Esophagus muscularis mucosa (tissue), 4 donors: ENCODE results near the gene SLC22A16. TPM values are rescaled to one million over a fixed set of nuclear protein-coding genes. Genes with fewer than 3 reads are reported as not detected.

Source experiments
- DNase-seq: peaks from one replicate; pipeline ENCODE4 v3.0.0-alpha.2; 2017; ENCODE audit errors: extremely low spot score
- H3K27ac ChIP-seq, 4 donors: fragments of 200-600 bp; sonication (generic); replicated peaks in 1 of 4; 1 replicate in 3 of 4; 2 replicates in 1 of 4; pipeline ENCODE4 v1.5.1; 2016 to 2019; ENCODE audit warnings: mild to moderate bottlenecking in 1 of 4
- H3K27me3 ChIP-seq, 4 donors: fragments of 200-600 bp; sonication (generic); one replicate each; pipeline versions ENCODE4 v1.5.1 to v1.6.0; 2016 to 2019
- H3K36me3 ChIP-seq, 4 donors: fragments of 200-600 bp; sonication (generic); one replicate each; pipeline ENCODE4 v1.5.1; 2016 to 2019
- H3K4me1 ChIP-seq, 4 donors: fragments of 200-600 bp; sonication (generic); one replicate each; pipeline ENCODE4 v1.5.1; 2016 to 2019
- H3K4me3 ChIP-seq, 4 donors: fragments of 200-600 bp; sonication (generic); 1 replicate in 2 of 4; 2 replicates in 2 of 4; pipeline ENCODE4 v1.5.1; 2016 to 2019; ENCODE audit warnings: mild to moderate bottlenecking in 4 of 4, moderate library complexity in 1 of 4
- H3K9me3 ChIP-seq, 4 donors: fragments of 200-600 bp; sonication (generic); 1 replicate in 3 of 4; 2 replicates in 1 of 4; pipeline ENCODE4 v1.5.1; 2016 to 2019
- CTCF ChIP-seq, 3 experiments: fragments of 200-600 bp in 2 of 3; fragments of 450-650 bp in 1 of 3; sonication (generic) in 2 of 3; IDR thresholded peaks; one replicate each; pipeline ENCODE4 v1.5.1; 2017 to 2019; ENCODE audit warnings: antibody characterized with exemption in 3 of 3, mild to moderate bottlenecking in 2 of 3, moderate library complexity in 1 of 3
- EP300 ChIP-seq: sonication (generic); formaldehyde crosslinking; IDR thresholded peaks from one replicate; pipeline ENCODE4 v1.6.1; 2017; ENCODE audit warnings: antibody characterized with exemption
- POLR2A ChIP-seq: fragments of 450-650 bp; IDR thresholded peaks from one replicate; pipeline ENCODE4 v1.6.1; 2017; ENCODE audit warnings: antibody characterized with exemption, moderate library complexity, mild to moderate bottlenecking, low read depth
- POLR2AphosphoS5 ChIP-seq, 2 donors: sonication (generic); formaldehyde crosslinking; IDR thresholded peaks; one replicate each; pipeline ENCODE4 v1.6.1; 2017; ENCODE audit warnings: antibody characterized with exemption in 2 of 2
- WGBS: methylation state at CpG from one replicate; pipeline ENCODE4 v1.1.5; 2018; 5-methylcytosine and 5-hydroxymethylcytosine counted together
- intact Hi-C: fragments of 100-400 bp; cut with DNase I; formaldehyde crosslinking; loops from one replicate; pipeline ENCODE4 v1.15.1; 2023
- total RNA-seq, 4 donors: library from RNA; depleted of rRNA; stranded (reverse); fragments of >200 nt; gene quantifications; one replicate each; pipeline versions ENCODE4 v1.1.0 to v1.2.1, GENCODE V29; 2016

SLC22A16 gene
- total RNA-seq, 4 donors from 2014 or later = 0.50 TPM; not detected in 3

GRCh38 chr6:110389689-110390382, 86.6 kb downstream of the SLC22A16 start:
- no peak for DNase-seq
- TF ChIP-seq EP300 (no peak), POLR2AphosphoS5 (IDR thresholded peaks at IDR 0.05) (no peak), POLR2A (no peak), CTCF (IDR thresholded peaks at IDR 0.05) (no peak)
- Histone ChIP-seq H3K9me3 (no peaks in the 10 kb centered on the region), H3K36me3 (no peaks in the 10 kb centered on the region), H3K27ac (peak overlapping the region in 3 of 4 donors; percentile 5 to 27 (median 12)), H3K27me3 (no peaks in the 10 kb centered on the region), H3K4me3 (no peak overlapping the region), H3K4me1 (peaks cover 10 to 15% (median 12%) of the 10 kb centered on the region in 4 donors)
- WGBS = 74% methylated on average over 4 of the region's 4 CpGs
- intact Hi-C loops = loop anchor here (1.0 to 10.0 kb wide), 2 partner anchors 212 to 345 kb away; no protein-coding TSS in a partner anchor

GRCh38 chr6:110387986-110388385, 88.4 kb downstream of the SLC22A16 start:
- DNase-seq = no peak
- Histone ChIP-seq H3K4me1 (peaks cover 9 to 12% (median 12%) of the 10 kb centered on the region in 4 donors), H3K4me3 (no peak overlapping the region), H3K27me3 (no peaks in the 10 kb centered on the region), H3K27ac (no peak overlapping the region), H3K36me3 (no peaks in the 10 kb centered on the region), H3K9me3 (no peaks in the 10 kb centered on the region)
- intact Hi-C loops = no loop called here
- WGBS = 97% methylated on average over 2 of the region's 2 CpGs
- no peak for TF ChIP-seq CTCF (IDR thresholded peaks at IDR 0.05)
- no peak for TF ChIP-seq EP300
- TF ChIP-seq POLR2A = no peak
- TF ChIP-seq POLR2AphosphoS5 (IDR thresholded peaks at IDR 0.05) = no peak

DNA sequence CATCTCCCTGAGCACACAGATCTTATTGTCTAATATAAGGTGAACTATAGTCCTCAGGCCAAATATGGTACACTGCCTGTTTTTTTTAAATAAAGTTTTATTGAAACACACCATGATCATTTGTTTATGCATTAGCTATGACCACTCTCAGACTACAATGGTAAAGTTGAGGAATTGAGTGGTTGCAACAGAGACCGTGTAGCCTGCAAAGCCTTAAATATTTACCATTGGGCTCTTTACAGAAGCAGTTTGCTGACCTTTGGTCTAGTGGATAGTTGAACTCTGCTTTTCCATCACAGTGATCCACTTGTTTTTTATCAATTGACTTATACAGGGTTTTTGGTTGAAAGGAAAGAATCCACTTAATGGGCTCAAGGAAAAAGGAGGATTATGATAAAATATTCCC, 91.0 kb downstream of the SLC22A16 start:
- TF ChIP-seq POLR2AphosphoS5 (IDR thresholded peaks at IDR 0.05) (no peak), POLR2A (no peak), CTCF (IDR thresholded peaks at IDR 0.05) (no peak)
- no peak overlapping the region for H3K4me3 ChIP-seq
- H3K4me1 ChIP-seq = peaks cover 7 to 9% (median 8%) of the 10 kb centered on the region in 4 donors
- no peaks in the 10 kb centered on the region for H3K9me3 ChIP-seq
- no peak overlapping the region for H3K27ac ChIP-seq
- no peak for DNase-seq
- no peaks in the 10 kb centered on the region for H3K36me3 ChIP-seq
- intact Hi-C loops = no loop called here
- WGBS = 94% methylated on average over 1 of the region's 1 CpG
- no peaks in the 10 kb centered on the region for H3K27me3 ChIP-seq

DNA sequence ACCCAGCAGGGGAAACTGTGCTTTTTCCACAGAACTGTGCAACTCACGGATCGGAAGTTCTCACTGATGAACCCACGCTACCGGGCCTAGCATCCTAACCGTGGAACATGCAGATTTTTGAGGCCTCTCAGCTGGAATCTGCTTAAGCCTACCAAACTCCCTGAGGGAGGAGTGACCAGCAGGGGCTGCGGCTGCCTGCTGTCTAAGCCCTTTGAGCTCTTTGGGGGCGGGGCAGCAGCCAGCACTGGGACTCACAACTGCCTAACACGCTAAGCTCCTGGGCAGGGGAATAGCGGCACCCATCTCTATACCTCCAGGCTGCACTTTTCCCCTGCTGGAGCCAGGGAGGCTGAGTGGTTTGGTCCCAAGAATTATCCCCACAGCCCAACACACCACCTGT, 97.9 kb downstream of the SLC22A16 start:
- Histone ChIP-seq H3K27ac (no peak overlapping the region), H3K4me1 (no peaks in the 10 kb centered on the region), H3K4me3 (no peak overlapping the region), H3K27me3 (no peaks in the 10 kb centered on the region), H3K36me3 (no peaks in the 10 kb centered on the region), H3K9me3 (no peaks in the 10 kb centered on the region)
- 72% methylated on average over 2 of the region's 9 CpGs for WGBS
- no peak for DNase-seq
- intact Hi-C loops = no loop called here
- TF ChIP-seq POLR2AphosphoS5 (IDR thresholded peaks at IDR 0.05) = no peak
- no peak for TF ChIP-seq CTCF (IDR thresholded peaks at IDR 0.05)
- no peak for TF ChIP-seq EP300
- TF ChIP-seq POLR2A = no peak

Other genes starting within 250 kb of the SLC22A16 start
- gene METTL24, start 118.3 kb downstream of the SLC22A16 start, total RNA-seq = 10 to 100 TPM; 16.9 to 32.8 (median 23.5) TPM
- gene DDO, start 61.0 kb downstream of the SLC22A16 start, total RNA-seq = 1 to 10 TPM in 2 of 4 donors, under 1 TPM in 2; 0.29 to 2.1 (median 1.1) TPM